HG03108 (cell line): ENCODE results near the gene ARHGEF4.
A peak's percentile ranks its signal among the peaks of the same experiment; 100 is the strongest.

ENCODE experiments used
- ATAC-seq: cut with Tn5 transposase; IDR thresholded peaks from one replicate; pipeline ENCODE4 v1.9.1; 2021; ENCODE audit warnings: moderate library complexity; ENCODE audit not compliant: unreplicated experiment

ARHGEF4 gene

DNA sequence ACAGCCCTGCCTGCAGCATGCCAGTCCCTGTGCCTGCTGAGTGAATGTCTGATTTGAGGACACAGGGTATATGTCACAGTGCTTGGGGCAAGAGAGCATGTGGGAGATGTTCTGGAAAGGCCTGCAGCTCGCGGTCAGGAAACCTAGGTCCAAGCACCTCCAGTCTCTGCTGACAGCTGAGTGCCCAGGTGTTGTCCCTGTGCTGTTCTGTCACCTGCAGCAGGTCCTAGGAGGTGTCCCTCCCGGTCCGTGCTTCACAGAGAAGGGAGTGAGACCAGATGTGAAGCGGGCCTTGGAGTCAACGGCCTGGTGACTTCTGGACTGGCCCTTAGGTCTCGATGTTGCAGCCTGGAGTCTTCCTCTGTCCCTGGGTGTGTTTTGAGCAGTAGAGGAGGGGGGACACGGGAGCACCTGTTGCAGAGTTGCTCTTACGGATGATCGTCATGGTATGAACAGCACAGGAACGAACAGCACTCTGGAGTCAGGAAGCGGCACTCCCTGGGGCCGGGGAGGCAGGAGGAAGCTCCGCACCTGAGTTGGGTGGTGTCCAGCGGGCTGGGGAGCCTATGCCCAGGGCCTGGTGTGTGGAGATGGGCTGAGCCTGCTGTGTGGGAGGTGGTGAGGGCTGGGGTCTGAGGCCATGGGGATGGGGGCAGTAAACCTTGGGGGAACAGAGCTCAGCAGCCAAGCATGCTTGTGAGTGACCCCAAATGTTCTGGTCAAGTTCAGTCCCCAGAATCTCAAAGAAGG, 21.6 kb upstream of the ARHGEF4 start:
- no peak for ATAC-seq

- ATAC-seq: no peak
These were observed 17.9 kb upstream of the ARHGEF4 start for GRCh38 chr2:130818809-130819208.

- no peak for ATAC-seq
These were observed 17.5 kb upstream of the ARHGEF4 start for GRCh38 chr2:130819226-130819607.

- no peak for ATAC-seq
These were observed 17.0 kb upstream of the ARHGEF4 start for GRCh38 chr2:130819608-130820278.

DNA sequence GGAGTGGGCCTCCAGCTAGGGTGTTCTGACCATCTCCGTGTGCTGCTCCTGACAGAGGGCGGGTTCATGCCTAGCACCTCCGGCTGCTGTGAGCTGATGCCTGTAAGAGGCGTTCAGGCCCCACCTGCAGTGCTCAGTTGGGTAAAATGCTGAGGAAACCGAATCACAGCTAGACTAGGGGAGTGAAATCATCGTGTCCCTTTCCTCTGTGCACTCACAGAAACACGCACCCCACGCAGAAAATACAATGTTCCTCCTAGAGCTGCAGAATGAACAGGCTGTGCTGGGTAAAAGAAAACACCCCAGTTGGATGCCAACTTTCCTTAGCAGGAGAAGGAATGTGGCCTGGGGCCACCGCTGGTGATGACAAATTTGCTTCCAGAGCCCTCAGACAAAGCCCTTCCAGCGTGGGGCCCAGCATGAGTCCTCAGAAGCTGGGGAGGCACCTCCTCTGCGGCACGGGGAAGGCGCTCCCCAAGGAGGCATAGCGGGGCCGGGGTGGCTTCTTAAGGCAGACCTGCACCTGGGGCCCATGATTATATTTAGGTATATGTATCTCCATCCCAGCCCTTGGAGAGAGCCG, 16.3 kb upstream of the ARHGEF4 start:
- no peak for ATAC-seq

- no peak for ATAC-seq
These were observed 14.8 kb upstream of the ARHGEF4 start for GRCh38 chr2:130821867-130822266.

DNA sequence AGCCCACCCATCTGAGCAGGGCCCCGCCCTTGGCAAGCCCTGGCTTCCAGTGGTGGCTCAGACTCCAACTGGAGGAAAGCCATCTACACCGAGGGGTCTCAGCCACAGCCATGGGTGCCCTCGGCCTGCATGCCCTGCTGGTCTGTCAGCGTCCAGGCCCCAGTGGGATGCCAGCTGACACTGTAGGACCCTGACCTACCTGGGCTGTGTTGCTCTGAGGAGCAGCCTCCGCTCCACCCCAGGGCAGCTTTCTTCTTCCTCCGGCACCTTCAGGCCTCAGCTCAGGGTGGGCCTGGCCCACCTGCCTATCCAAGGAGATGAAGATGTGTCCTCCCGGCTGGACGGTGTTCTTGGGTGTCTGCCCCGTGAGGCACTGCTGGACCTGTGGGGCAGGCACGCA, 13.9 kb upstream of the ARHGEF4 start:
- no peak for ATAC-seq

GRCh38 chr2:130823171-130823885, 13.4 kb upstream of the ARHGEF4 start:
- no peak for ATAC-seq

DNA sequence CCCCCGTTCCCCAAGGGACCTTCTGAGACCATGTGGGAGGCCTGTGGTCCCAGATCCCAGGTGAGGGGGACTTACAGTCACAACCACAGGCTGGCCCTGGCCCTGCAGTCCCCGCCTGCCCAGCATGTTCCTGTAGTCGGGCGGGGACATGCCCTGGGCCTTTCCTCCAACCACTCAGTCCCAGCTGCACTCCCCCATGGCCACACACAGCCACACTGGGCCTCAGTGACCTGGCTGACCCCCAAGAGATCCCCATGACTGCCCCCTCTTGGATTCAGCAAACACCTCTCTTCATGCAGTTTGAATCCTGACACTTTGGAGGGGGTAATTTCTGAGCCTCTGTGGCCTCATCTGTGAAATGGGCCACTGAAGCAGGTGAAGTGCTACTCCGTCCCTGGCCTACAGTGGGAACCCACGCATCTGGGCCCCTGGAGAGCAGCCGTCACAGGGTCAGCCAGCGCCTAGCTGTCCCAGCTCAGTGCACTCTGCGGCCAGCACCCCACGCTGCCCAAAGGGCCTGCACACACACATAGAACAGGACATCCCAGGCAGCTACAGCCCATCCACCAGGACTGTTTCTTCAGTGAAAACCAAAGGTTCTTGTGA, 12.7 kb upstream of the ARHGEF4 start:
- peak; percentile 34 for ATAC-seq

GRCh38 chr2:130824492-130825061, 12.1 kb upstream of the ARHGEF4 start:
- ATAC-seq: peak; percentile 71

DNA sequence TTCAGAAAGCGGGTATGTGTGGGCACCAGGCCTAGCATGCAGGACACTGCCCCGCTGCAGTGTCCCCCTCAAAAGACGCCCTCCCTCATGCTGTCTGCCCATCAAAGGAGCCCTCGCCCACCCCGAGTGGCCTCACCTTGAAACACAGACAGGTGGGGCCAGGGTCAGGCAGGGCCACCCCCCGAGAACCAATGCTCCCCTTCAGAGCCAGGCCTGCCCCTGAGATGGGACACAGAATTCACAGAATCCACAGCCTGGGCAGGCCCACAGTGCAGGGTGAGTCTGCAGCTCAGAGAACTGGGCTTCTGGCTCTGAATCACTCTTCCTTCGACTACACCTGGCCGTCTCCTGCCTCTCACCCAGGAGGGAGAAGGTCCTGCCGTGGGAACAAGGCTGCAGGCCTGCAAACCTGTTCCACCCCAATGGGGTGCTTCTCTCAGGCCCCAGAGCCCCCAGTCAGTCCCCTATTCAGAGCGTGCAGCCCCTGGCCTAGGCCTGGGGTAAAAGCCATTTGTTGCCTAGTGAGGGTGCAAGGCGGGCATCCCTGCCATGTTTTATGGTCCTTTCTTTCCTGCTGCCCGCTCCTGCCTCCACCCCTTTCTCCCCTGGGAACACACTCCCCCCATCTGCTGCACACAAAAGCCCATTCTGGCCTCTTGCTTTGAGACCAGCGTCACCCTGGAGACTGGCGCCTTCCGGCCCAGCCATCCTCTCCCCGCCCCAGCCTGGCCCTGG, 11.3 kb upstream of the ARHGEF4 start:
- no peak for ATAC-seq

DNA sequence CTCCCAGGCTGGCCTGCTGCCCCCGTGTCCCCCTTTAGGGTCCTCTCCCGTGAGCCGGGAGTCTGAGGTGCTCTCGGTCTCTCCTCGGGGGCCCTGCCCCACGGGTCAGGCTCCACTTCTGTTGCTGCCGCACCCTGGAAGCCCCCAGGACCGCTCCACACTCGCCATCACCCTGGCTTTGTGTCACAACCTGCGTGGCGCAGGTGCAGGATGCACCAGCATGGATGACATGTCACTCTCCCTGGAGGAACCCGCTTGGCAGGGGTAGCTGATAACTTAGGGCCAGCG, 10.8 kb upstream of the ARHGEF4 start:
- ATAC-seq: no peak

GRCh38 chr2:130826419-130826818, 10.3 kb upstream of the ARHGEF4 start:
- ATAC-seq: no peak

- ATAC-seq: no peak
These were observed 9.8 kb upstream of the ARHGEF4 start for GRCh38 chr2:130826821-130827501.

GRCh38 chr2:130827502-130828251, 9.0 kb upstream of the ARHGEF4 start:
- ATAC-seq: no peak

- no peak for ATAC-seq
These were observed 8.3 kb upstream of the ARHGEF4 start for GRCh38 chr2:130828461-130828860.

DNA sequence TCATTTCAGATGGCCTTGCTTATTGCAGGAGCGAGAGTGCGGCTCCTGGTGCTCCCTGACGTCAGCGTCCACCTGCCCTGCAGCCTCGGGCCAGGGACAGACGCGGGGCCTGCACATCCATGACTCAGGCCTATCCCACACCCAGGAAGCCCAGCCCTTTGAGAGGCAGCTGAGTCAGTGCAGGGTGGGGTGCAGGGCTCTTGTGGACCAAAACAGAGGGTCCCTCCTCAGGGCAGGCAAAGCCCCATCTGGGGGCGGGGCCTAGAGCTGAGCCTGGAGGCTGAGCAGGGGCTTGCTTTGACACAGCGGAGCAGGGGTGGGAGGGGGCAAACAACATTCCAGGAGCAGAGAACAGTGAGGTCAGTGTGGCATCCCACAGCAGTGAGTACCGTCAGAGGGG, 7.7 kb upstream of the ARHGEF4 start:
- ATAC-seq: no peak

DNA sequence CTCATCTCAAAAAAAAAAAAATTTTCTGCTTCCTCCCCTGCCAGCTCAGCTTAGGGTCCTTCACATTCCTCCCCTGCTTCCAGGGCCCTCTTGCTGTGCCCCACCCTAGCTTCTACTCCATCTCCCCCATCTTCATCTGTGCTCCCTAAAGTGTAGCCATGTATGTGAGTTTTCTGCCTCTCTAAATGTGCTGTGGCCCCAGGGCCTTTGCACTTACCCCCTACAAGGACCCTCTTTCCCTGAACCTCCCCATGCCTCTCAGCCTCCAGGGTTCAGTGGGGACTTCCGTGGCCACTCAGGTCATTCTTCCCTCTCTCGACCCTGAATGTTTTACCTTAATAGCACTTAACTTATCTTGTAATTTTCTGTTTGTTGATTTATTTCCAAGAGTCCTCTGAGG, 6.2 kb upstream of the ARHGEF4 start:
- ATAC-seq: no peak

DNA sequence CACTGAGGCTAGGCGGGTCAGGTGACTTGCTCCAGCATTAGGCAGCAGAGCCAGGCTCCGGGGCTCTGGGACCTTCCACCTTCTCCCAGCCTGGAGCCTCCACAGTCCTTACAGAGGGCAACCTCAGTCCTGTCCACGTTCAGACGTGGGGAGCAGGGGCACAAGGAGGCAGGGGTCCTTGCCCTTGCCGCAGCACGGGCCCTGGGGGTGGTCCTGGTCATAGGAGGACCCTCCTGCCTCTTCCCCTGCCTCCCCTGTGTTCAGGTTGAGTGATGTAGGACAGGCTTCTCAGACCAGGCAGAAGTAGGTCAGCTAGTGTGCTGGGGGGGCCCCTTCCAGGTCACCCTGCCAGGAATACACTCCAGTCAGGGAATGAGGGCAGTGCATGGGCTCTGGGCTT, 5.4 kb upstream of the ARHGEF4 start:
- ATAC-seq: no peak
